Middle frontal gyrus (tissue), 1 donor: Measurements from ENCODE around the gene SLC9B2.
"Not testable (repeated sequence)": the region's sequence is repeated elsewhere in the genome, so short reads cannot be mapped to it uniquely, and the experiment has no call there.

Experiments used
- DNase-seq: peaks from one replicate; pipeline ENCODE4 v3.0.0-alpha.2; 2015; ENCODE audit warnings: low spot score; ENCODE audit errors: extremely low spot score

Gene SLC9B2

DNA sequence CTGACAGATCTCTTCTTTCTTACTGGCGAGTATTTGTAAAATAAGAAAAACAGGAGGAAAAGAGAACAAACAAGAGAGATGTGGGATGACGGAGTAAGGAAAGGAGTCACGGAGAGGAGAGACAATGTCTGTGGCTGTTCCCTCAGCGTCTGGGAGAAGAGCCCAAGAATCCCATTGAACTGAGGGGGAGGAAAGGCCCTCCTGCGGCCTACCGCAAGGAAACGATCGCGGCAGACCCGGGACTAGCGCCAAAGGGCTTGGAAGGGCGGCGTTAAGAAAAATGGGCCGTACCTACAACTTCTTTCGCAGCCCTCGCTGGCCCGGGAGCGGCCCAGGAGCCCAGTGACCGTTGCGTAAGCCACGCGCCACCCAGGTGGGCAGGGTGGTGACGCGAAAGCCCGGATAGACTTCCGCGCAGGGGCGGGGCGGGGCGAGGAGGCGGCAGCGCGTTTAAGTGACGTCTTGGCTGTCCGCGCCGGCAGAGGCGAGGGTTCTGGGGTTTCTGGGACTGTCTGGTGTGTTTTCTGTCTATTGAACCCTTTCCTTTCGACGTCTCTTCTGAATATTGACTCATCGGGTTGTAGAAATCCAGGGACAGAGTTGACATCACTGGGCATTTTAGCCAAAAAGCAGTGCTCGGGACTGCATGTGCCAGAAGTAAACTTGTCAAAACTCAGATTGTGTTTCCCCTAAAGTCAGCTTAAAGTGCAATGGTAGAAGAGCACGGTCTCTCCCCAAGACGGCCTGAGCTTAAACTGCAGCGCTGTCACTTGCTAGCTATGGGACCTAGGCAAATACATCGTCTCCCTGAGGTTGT is 57.0 kb downstream of the SLC9B2 start, which contains the start of gene SLC9B1:
Gene SLC9B1, minus strand, starts transcription at position 398 of the 817 bp plus-strand sequence. CDS start 27,994 bp downstream, outside the sequence.
- peak; percentile 76 for DNase-seq

DNA sequence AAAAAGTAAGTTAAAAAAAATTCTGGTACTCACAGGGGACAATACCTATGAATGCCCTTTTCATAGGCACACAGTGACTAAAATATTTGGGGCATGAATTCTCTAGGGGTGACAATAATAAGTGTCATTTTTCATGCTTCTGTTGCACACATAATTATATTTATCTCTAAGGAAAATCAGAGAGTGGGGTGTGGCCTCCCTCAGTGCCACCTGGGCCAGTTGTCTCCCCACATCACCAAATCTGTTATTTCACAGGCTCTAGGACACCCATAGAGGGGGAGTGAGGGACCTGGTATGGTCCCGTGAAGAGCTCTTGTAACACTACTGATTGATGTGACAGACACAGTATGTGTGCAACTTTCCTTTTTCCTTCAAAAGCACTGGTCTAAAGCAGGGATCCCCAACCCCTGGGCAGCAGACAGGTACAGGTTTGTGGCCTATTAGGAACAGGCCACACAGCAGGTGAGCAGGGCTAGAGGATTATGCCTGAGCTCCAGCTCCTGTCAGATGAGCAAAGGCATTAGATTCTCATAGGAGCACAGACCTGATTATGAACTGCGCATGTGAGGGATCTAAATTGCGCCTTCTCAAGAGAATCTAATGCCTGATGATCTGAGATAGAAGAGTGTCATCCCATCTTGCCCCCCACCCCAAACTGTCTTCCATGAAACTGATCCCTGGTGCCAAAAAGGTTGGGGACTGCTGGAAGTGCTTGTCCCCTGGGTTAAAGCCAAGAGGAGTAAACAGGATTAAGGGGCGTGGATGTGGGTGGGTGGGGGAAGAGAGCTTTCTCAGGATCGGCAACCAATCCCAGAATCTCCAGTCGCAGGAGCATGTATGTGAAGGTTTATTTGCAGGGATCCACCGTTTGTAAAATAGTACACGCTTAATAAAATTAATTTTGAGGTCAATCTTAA is 57.9 kb downstream of the SLC9B2 start:
- no peak for DNase-seq

DNA sequence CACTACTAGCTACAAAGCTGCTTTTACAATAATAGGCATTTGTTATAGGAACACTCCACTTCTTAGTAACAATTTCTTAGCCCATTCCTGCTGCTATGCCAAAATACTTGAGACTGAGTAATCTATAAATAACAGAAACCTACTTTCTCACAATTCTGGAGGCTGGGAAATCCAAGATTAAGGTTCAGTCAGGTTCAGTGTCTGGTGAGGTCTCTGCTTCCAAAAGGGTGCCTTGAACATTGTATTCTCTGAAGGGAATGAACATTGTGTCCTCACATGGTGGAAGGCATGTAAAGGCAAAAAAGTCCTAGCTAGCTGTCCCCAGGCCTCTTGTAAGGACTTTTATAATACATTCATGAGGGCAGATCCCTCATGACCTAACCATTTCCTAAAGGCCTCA is 64.0 kb downstream of the SLC9B2 start:
- no peak for DNase-seq

DNA sequence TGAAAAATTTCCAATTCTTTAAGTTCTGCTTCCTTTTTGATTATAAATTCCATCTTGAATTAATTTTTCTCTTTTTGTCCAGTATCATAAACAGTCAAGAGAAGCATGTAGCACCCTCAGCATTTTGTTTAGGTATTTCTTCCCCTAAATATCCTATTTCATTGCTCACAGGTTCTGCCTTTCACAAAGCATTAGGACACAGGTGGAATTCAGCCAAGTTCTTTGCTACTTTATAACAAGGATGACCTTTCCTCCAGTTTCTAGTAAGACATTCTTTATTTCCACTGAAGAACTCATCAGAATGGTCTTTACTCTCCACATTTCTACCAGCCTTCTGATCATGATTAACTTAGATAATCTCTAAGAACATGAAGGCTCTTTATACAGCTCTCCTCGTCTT is 64.5 kb downstream of the SLC9B2 start:
- no peak for DNase-seq

GRCh38 chr4:103011378-103012025 is 65.1 kb downstream of the SLC9B2 start:
- DNase-seq, result no peak

GRCh38 chr4:103010804-103011203 is 65.8 kb downstream of the SLC9B2 start:
- no peak for DNase-seq

DNA sequence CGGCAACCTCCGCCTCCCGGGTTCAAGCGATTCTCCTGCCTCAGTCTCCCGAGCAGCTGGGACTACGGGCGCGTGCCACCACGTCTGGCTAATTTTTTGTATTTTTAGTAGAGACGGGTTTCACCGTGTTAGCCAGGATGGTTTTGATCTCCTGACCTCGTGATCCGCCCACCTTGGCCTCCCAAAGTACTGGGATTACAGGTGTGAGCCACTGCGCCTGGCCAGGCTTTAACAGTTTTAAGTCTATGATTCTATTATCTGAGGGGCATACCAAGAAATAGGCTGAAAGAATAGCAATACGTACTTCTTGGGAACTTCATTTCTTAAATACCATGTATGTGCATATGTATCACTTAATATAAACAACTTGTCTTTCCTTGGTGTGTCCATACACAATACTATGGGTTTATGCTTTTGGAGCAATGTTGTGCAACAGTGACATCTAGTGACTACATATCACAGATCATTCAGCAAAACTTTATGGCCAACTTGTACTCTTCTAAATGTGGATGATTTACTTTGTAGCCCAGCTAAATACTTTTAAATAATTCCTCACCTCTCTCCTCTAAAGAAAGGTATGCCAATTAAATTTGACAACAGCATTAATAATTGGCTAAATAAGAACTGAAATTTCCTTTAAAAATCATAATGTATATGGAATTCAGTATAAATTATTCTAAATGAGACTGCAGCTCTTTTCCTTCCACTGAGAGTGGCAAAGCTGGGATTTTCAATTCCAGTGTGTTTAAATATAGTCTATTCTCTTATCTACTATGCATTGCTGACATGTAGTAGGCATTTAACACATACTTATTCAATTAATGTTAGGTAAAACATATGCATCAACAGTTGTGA is 67.5 kb downstream of the SLC9B2 start:
- peak; percentile 68 for DNase-seq

DNA sequence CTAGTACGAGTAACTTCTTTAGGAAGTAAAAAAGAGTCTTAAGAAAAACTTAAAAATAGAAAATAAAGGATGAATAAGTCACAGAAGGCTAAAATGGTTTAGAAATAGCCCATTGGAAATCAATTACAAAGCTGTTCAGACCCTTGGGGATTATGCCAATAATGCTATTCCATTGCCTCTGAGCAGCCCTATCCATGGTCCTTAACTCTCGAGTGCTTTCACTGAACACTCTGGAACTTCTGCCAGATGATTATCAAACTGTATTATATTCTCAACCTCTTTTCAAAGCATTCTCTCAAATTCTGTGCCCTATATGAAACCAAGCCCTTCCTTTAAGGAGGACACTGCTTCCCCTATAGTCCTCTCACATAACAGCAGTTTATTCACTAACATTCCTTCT is 74.0 kb downstream of the SLC9B2 start:
- DNase-seq, result no peak

DNA sequence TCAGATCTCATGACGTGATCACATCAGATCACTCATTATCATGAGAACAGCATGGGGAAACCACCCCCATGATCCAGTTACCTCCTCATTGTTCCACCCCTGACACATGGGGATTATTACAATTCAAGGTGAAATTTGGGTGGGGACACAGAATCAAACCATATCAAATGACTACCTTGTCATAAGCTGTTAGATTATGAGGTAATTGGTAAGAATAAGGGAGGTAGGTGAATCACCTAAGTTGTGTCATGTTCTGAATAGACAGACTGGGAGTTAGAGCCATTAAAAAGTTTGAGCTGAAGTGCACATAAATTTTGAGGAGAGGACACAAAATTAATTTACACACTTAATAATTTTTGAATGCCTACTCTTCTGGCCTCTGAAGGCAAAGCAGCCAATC is 81.8 kb downstream of the SLC9B2 start:
- DNase-seq, result no peak

DNA sequence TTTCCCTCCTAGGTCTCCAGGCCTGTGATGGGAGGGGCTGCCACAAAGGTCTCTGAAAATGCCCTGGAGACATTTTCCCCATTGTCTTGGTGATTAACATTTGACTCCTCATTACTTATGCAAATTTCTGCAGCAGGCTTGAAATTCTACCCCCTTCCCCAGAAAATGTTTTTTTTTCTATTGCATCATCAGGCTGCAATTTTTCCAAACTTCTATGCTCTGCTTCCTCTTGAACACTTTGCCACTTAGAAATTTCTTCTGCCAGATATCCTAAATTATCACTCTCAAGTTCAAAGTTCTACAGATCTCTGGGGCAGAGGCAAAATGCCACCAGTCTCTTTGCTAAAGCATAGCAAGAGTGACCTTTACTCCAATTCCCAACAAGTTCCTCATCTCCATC is 82.6 kb downstream of the SLC9B2 start:
- DNase-seq, result not testable (repeated sequence)

DNA sequence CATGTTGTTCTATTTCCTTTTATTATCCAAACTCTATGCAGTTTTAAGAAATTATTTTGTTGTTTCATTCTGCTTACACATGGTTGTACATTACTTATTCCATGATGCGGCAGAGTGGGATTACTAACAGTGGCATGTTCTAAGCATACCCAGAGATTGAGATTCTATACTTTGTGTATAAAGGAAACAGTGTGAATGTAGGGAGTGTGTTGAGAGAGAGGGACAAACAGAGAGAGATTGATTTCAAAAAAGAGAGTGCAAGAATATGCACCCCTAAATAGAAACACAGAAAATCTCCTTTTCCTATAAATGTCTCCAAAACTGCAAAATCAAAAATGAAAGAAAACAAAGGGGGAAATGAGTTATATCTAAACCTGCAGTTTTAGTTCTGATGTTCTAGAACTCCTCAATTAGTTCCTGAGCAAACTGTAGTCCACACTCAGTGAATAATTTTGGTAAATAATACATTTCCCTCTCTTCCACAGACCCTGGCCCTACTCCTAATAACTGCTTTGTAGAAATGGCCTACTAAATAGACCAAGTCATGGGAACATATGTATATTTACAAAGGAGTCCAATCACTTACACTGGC is 88.0 kb downstream of the SLC9B2 start:
- no peak for DNase-seq

GRCh38 chr4:102981005-102981404 is 95.6 kb downstream of the SLC9B2 start:
- no peak for DNase-seq
